Neural progenitor cell (in vitro differentiated cells): Measurements from ENCODE around the gene IL15. TPM values are rescaled to one million over a fixed set of nuclear protein-coding genes. Genes with fewer than 3 reads are reported as not detected.

ENCODE experiments used
- DNase-seq: peaks from one replicate; pipeline ENCODE4 v3.0.0-alpha.2; 2016; ENCODE audit warnings: low spot score
- H2AFZ ChIP-seq: fragments of 200-600 bp; sonication (generic); replicated peaks from 2 replicates; pipeline ENCODE4 v1.6.1; 2016; ENCODE audit warnings: antibody characterized with exemption
- H3F3A ChIP-seq: fragments of 200-600 bp; sonication (generic); 2 replicates; pipeline ENCODE4 v1.6.1; 2016; ENCODE audit warnings: antibody characterized with exemption, low read depth
- H3K27ac ChIP-seq: fragments of 200-600 bp; sonication (generic); 2 replicates; pipeline ENCODE4 v1.5.1; 2016; ENCODE audit warnings: mild to moderate bottlenecking
- H3K27me3 ChIP-seq: fragments of 200-600 bp; sonication (generic); 2 replicates; pipeline ENCODE4 v1.6.1; 2016; ENCODE audit warnings: mild to moderate bottlenecking, moderate library complexity
- H3K36me3 ChIP-seq: fragments of 200-600 bp; sonication (generic); 2 replicates; pipeline ENCODE4 v1.5.1; 2016
- H3K4me1 ChIP-seq: fragments of 200-600 bp; sonication (generic); 2 replicates; pipeline ENCODE4 v1.6.1; 2016; ENCODE audit warnings: mixed run types
- H3K4me2 ChIP-seq: fragments of 200-600 bp; sonication (generic); 2 replicates; pipeline ENCODE4 v1.6.1; 2016
- H3K4me3 ChIP-seq: fragments of 200-600 bp; sonication (generic); 2 replicates; pipeline ENCODE4 v1.5.1; 2016
- H3K79me2 ChIP-seq: fragments of 200-600 bp; sonication (generic); 2 replicates; pipeline ENCODE4 v1.6.1; 2016; ENCODE audit warnings: low read depth
- H3K9ac ChIP-seq: fragments of 200-600 bp; sonication (generic); 2 replicates; pipeline ENCODE4 v1.6.1; 2016
- H3K9me3 ChIP-seq: fragments of 200-600 bp; sonication (generic); 2 replicates; pipeline ENCODE4 v1.5.1; 2016; ENCODE audit warnings: low read depth
- H4K20me1 ChIP-seq: fragments of 200-600 bp; sonication (generic); 2 replicates; pipeline ENCODE4 v1.6.1; 2016; ENCODE audit warnings: low read depth
- H3K27ac Mint-ChIP-seq: 3 replicates; pipeline ENCODE4 v1.8.0; 2021; ENCODE audit warnings: mixed read lengths
- H3K27me3 Mint-ChIP-seq: 2 replicates; pipeline ENCODE4 v1.8.0; 2022; ENCODE audit warnings: low read depth, mild to moderate bottlenecking, inconsistent platforms, moderate library complexity, mixed read lengths; ENCODE audit not compliant: insufficient read depth
- H3K36me3 Mint-ChIP-seq: 3 replicates; pipeline ENCODE4 v1.8.0; 2021; ENCODE audit warnings: mixed read lengths
- H3K4me1 Mint-ChIP-seq: 3 replicates; pipeline ENCODE4 v1.8.0; 2021; ENCODE audit warnings: mixed read lengths
- H3K4me3 Mint-ChIP-seq: 3 replicates; pipeline ENCODE4 v1.8.0; 2021; ENCODE audit warnings: mild to moderate bottlenecking, moderate library complexity, mixed read lengths
- H3K9me3 Mint-ChIP-seq: 3 replicates; pipeline ENCODE4 v1.8.0; 2020; ENCODE audit warnings: mixed read lengths
- CTCF ChIP-seq: fragments of 200-600 bp; sonication (generic); IDR thresholded peaks from 2 replicates; pipeline ENCODE4 v1.5.1; 2017; ENCODE audit warnings: antibody characterized with exemption, mild to moderate bottlenecking
- EZH2 ChIP-seq: fragments of 200-600 bp; sonication (generic); IDR thresholded peaks from 2 replicates; pipeline ENCODE4 v1.6.1; 2017; ENCODE audit warnings: antibody characterized with exemption, mild to moderate bottlenecking, moderate library complexity
- EZH2phosphoT487 ChIP-seq: fragments of 200-600 bp; sonication (generic); IDR thresholded peaks from 2 replicates; pipeline ENCODE4 v1.6.1; 2017; ENCODE audit warnings: antibody characterized with exemption
- total RNA-seq: library from RNA; depleted of rRNA; stranded (reverse); fragments of >200 nt; gene quantifications from 2 replicates; pipeline ENCODE4 v1.2.3, GENCODE V29; 2015; ENCODE audit warnings: low replicate concordance

Gene IL15
- total RNA-seq, 1 donor from 2014 or later: not detected

- Mint-ChIP-seq H3K36me3 (no peaks in the 10 kb centered on the region), H3K9me3 (peaks cover 2% of the 10 kb centered on the region)
- no peaks in the 10 kb centered on the region for H3K36me3 ChIP-seq
Observed at GRCh38 chr4:141697116-141697515, 60.7 kb downstream of the IL15 start.

DNA sequence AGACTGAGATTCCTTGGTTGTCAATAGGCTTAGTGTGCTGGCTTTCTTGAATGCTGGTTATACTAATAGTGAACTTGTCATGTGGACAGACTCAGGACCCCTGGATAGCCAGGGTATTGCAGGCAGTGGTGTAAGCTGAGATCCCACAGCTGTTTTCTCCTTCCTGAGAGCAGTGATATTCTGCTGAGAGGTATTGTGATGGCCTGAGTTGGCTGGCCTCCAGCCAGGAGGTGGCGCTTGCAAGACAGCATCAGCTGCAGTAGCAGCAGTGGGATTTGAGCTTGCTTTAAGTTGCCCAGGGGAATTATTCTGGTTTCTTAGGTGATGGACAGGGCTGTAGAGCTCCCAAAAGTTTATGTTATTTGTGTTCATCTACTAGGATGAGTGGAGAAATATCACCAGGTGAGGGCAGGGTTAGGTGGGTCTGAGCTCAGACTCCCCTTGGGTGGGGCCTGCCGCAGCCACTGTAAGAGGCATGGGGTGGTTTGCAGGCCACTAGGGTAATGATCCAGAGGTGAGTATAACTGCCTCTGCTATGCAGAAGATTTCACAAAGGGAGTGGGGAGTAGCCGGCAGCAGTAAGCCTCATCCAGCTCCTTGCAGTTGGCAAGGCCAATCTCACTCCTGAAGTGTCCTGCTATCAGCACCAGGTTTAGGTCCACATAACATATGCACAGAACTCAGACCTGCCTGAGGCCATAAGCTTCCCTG is 66.2 kb downstream of the IL15 start:
- Histone ChIP-seq H3K79me2 (no peaks in the 10 kb centered on the region), H3K27ac (no peak overlapping the region), H3K36me3 (no peaks in the 10 kb centered on the region), H3K4me3 (no peak overlapping the region), H4K20me1 (no peaks in the 10 kb centered on the region), H3K4me1 (no peaks in the 10 kb centered on the region), H3K27me3 (no peaks in the 10 kb centered on the region), H3F3A (no peaks in the 10 kb centered on the region), H3K4me2 (no peak overlapping the region), H3K9me3 (peaks cover 6% of the 10 kb centered on the region), H2AFZ (no peak overlapping the region), H3K9ac (no peak overlapping the region)
- TF ChIP-seq EZH2phosphoT487: no peak
- no peak for TF ChIP-seq EZH2
- peak; percentile 35 for TF ChIP-seq CTCF
- no peaks in the 10 kb centered on the region for H3K4me1 Mint-ChIP-seq
- H3K27me3 Mint-ChIP-seq: peaks cover 2% of the 10 kb centered on the region
- H3K36me3 Mint-ChIP-seq: no peaks in the 10 kb centered on the region
- peaks cover 12% of the 10 kb centered on the region for H3K9me3 Mint-ChIP-seq
- DNase-seq: no peak
- no peak overlapping the region for H3K27ac Mint-ChIP-seq
- no peak overlapping the region for H3K4me3 Mint-ChIP-seq

More at GRCh38 chr4:141697116-141697515, 60.7 kb downstream of the IL15 start:
- Histone ChIP-seq H3K27ac (no peak overlapping the region), H3K4me1 (no peaks in the 10 kb centered on the region), H3K4me3 (no peak overlapping the region), H2AFZ (no peak overlapping the region), H3K27me3 (no peaks in the 10 kb centered on the region), H3K9me3 (no peaks in the 10 kb centered on the region), H3K9ac (no peak overlapping the region), H3F3A (no peaks in the 10 kb centered on the region), H4K20me1 (no peaks in the 10 kb centered on the region), H3K4me2 (no peak overlapping the region), H3K79me2 (no peaks in the 10 kb centered on the region)
- Mint-ChIP-seq H3K27ac (no peak overlapping the region), H3K4me1 (no peaks in the 10 kb centered on the region), H3K4me3 (no peak overlapping the region), H3K27me3 (peaks cover 6% of the 10 kb centered on the region)
- no peak for DNase-seq
- TF ChIP-seq CTCF: no peak
- TF ChIP-seq EZH2: no peak
- no peak for TF ChIP-seq EZH2phosphoT487

DNA sequence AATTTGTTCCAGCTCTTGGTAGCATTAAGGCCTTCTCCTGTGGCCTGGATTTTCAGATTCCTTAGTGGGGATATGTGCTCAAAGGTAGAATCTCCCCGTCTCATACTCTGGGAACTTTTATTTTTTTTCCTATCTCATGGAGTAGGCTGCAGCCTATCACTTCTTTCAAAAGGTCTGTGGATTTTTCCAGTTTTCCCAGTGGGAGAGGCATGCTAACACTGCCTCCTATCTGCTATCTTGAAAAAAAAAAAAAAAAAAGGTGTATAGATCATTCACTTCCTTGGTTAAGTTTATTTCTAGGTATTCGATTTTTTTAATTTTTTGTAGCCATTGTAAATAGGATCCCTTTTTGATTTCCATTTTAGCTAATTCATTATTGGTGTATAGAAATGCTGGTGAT is 67.1 kb downstream of the IL15 start:
- peaks cover 13% of the 10 kb centered on the region for H3K9me3 Mint-ChIP-seq
- Histone ChIP-seq H3K36me3 (no peaks in the 10 kb centered on the region), H4K20me1 (no peaks in the 10 kb centered on the region), H3K9me3 (peaks cover 6% of the 10 kb centered on the region), H3K9ac (no peak overlapping the region), H3K4me3 (no peak overlapping the region), H3K4me1 (no peaks in the 10 kb centered on the region), H3F3A (no peaks in the 10 kb centered on the region), H3K4me2 (no peak overlapping the region), H3K27me3 (no peaks in the 10 kb centered on the region), H3K27ac (no peak overlapping the region), H3K79me2 (no peaks in the 10 kb centered on the region), H2AFZ (no peak overlapping the region)
- no peak overlapping the region for H3K27ac Mint-ChIP-seq
- no peaks in the 10 kb centered on the region for H3K4me1 Mint-ChIP-seq
- TF ChIP-seq EZH2phosphoT487 (no peak), CTCF (no peak), EZH2 (no peak)
- no peak for DNase-seq
- H3K4me3 Mint-ChIP-seq: no peak overlapping the region
- H3K27me3 Mint-ChIP-seq: peaks cover 2% of the 10 kb centered on the region
- no peaks in the 10 kb centered on the region for H3K36me3 Mint-ChIP-seq
